T-cell (primary cell): Measurements from ENCODE around the gene SLFN5. TPM values are rescaled to one million over a fixed set of nuclear protein-coding genes. Genes with fewer than 3 reads are reported as not detected.

Source experiments
- ATAC-seq, 4 experiments: fragments of 200-7000 bp in 3 of 4; fragments of 150-1000 bp in 1 of 4; cut with Tn5 transposase; replicated peaks in 1 of 4; 1 replicate in 3 of 4; 2 replicates in 1 of 4; pipeline ENCODE4 v1.10.0; 2021; ENCODE audit warnings: moderate library complexity in 3 of 4, mild to moderate bottlenecking in 2 of 4, moderate number of reproducible peaks in 1 of 4
- CTCF ChIA-PET, 2 donors: fragments of 300-600 bp; sonication (Branson Sonifier 250); formaldehyde crosslinking; loops; one replicate each; lab custom pipeline; 2022; ENCODE audit warnings: antibody characterized with exemption in 2 of 2; lab: Charles Lee
- POLR2A ChIA-PET, 2 donors: fragments of 300-600 bp; sonication (Branson Sonifier 250); formaldehyde crosslinking; loops; one replicate each; lab custom pipeline; 2022; ENCODE audit warnings: antibody characterized with exemption in 2 of 2; lab: Charles Lee
- DNase-seq, 35 experiments: peaks; one replicate each; pipeline versions ENCODE4 v3.0.0 to v3.0.0-alpha.2; 2013 to 2023
- H3K27ac ChIP-seq: one replicate; pipeline ENCODE4 v1.5.1; 2013; ENCODE audit warnings: low read length
- H3K27me3 ChIP-seq, 2 experiments: replicated peaks in 1 of 2; 1 replicate in 1 of 2; 2 replicates in 1 of 2; pipeline versions ENCODE4 v1.6.1 to v1.7.0; 2013; ENCODE audit warnings: low read length in 1 of 2, mixed read lengths in 1 of 2; ENCODE audit not compliant: control insufficient read depth in 2 of 2, insufficient read depth in 2 of 2; ENCODE audit errors: extremely low read depth in 1 of 2
- H3K36me3 ChIP-seq, 2 donors: 1 replicate in 1 of 2; 2 replicates in 1 of 2; pipeline versions ENCODE4 v1.6.1 to v1.7.0; 2013; ENCODE audit warnings: low read length in 1 of 2; ENCODE audit not compliant: control insufficient read depth in 2 of 2, insufficient read depth in 1 of 2; ENCODE audit errors: extremely low read depth in 1 of 2
- H3K4me1 ChIP-seq, 2 experiments: 1 replicate in 1 of 2; 2 replicates in 1 of 2; pipeline versions ENCODE4 v1.6.1 to v1.7.0; 2013; ENCODE audit warnings: low read length in 2 of 2, mixed read lengths in 1 of 2; ENCODE audit not compliant: insufficient read depth in 2 of 2, control insufficient read depth in 1 of 2; ENCODE audit errors: extremely low read depth in 1 of 2
- H3K4me3 ChIP-seq, 2 donors: 1 replicate in 1 of 2; 2 replicates in 1 of 2; pipeline versions ENCODE4 v1.5.1 to v1.7.0; 2013; ENCODE audit warnings: mild to moderate bottlenecking in 2 of 2, low read length in 1 of 2, moderate library complexity in 1 of 2; ENCODE audit not compliant: control insufficient read depth in 1 of 2; ENCODE audit errors: extremely low read depth in 1 of 2
- H3K9me3 ChIP-seq: 2 replicates; pipeline ENCODE4 v1.7.0; 2013
- H3K27ac Mint-ChIP-seq, 2 donors: one replicate each; pipeline ENCODE4 v1.8.0; 2020 to 2021; ENCODE audit warnings: mild to moderate bottlenecking in 2 of 2, mixed read lengths in 2 of 2
- H3K27me3 Mint-ChIP-seq, 2 donors: one replicate each; pipeline ENCODE4 v1.8.0; 2021 to 2022; ENCODE audit warnings: mixed read lengths in 2 of 2
- H3K36me3 Mint-ChIP-seq: one replicate; pipeline ENCODE4 v1.8.0; 2021; ENCODE audit warnings: mixed read lengths
- H3K4me1 Mint-ChIP-seq, 3 donors: one replicate each; pipeline ENCODE4 v1.8.0; 2020 to 2022; ENCODE audit warnings: mixed read lengths in 3 of 3, mild to moderate bottlenecking in 1 of 3
- H3K4me3 Mint-ChIP-seq, 3 donors: one replicate each; pipeline ENCODE4 v1.8.0; 2020 to 2022; ENCODE audit warnings: mild to moderate bottlenecking in 3 of 3, mixed read lengths in 3 of 3, moderate library complexity in 3 of 3
- H3K9me3 Mint-ChIP-seq, 3 donors: one replicate each; pipeline ENCODE4 v1.8.0; 2020 to 2022; ENCODE audit warnings: mixed read lengths in 3 of 3
- WGBS: methylation state at CpG from one replicate; pipeline ENCODE4 v1.1.5; 2013; ENCODE audit warnings: missing lambda C conversion rate; ENCODE audit not compliant: insufficient coverage; 5-methylcytosine and 5-hydroxymethylcytosine counted together
- total RNA-seq, 35 experiments: library from RNA in 6 of 35; stranded (reverse) in 6 of 35; fragments of 120-200 nt in 1 of 35; gene quantifications; one replicate each; pipeline versions ENCODE4 v1.2.1 to v1.2.4 and lab custom pipeline; 2013 to 2026

SLFN5 gene
- total RNA-seq, 5 donors from 2014 or later (not counting 1 experiment from before 2014, with no cell fraction given), result 132 to 195 (median 164) TPM

DNA sequence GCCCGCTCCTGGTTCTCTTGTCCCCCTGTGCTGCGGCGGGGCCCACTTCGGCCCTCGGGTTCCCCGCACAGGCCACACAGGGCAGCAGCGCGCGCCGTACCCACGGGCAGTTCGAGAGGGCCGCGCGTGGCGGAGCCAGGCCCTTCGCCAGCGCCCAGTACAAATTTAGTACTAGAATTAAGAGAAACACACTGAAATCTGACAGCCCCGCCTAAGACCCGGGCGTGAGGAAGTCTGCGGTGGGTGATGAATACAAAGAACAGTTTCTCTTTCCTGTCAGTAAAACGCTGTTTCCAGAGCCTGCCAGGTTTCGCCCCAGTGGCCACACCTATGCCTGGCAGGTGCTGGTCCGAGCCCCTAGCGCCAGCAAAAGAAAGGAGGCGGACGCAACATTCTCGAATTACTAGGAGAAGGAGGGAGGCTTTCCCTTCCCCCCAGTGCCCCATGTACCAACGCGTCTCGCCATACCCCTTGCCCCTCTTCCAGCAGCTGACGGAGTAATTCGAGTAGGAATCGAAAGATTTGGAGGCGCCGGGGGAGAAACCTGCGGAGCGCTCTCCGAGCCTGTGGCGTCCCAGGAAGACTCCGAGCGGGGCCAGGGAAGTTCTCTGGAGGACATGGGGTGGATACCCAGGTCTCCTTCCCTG, 591 bp upstream of the SLFN5 start:
- WGBS, result 0% methylated on average over 14 of the region's 43 CpGs
- ATAC-seq, result peak; percentile 65 to 75 (median 72)
- peaks cover 0 to 6% of the 10 kb centered on the region in 2 donors for H3K36me3 ChIP-seq
- peaks cover 55 to 66% (median 58%) of the 10 kb centered on the region in 3 donors for H3K4me1 Mint-ChIP-seq
- peak overlapping the region; percentile 99 for H3K27ac Mint-ChIP-seq
- no peaks in the 10 kb centered on the region for H3K27me3 Mint-ChIP-seq
- no peaks in the 10 kb centered on the region for H3K9me3 Mint-ChIP-seq
- DNase-seq, result peak; percentile 68 to 90 (median 83)
- H3K4me1 ChIP-seq, result peaks cover 40 to 55% of the 10 kb centered on the region in 2 experiments
- H3K4me3 ChIP-seq, result peak overlapping the region; percentile 95 to 99
- H3K27ac ChIP-seq, result peak overlapping the region; percentile 89
- H3K27me3 ChIP-seq, result no peaks in the 10 kb centered on the region
- ChIA-PET CTCF (interaction anchor here in 1 of 2 donors (0.7 kb wide), 2 partner anchors 70 to 222 kb away, joined by 3 to 4 read pairs; no protein-coding TSS in a partner anchor), POLR2A (interaction anchor here (0.8 to 1.3 kb wide), 5 partner anchors 15 to 29 kb away, joined by 4 to 11 read pairs (median 5); no protein-coding TSS in a partner anchor)
- peaks cover 41% of the 10 kb centered on the region for H3K36me3 Mint-ChIP-seq
- H3K9me3 ChIP-seq, result no peaks in the 10 kb centered on the region
- peak overlapping the region; percentile 97 to 100 (median 99) for H3K4me3 Mint-ChIP-seq

DNA sequence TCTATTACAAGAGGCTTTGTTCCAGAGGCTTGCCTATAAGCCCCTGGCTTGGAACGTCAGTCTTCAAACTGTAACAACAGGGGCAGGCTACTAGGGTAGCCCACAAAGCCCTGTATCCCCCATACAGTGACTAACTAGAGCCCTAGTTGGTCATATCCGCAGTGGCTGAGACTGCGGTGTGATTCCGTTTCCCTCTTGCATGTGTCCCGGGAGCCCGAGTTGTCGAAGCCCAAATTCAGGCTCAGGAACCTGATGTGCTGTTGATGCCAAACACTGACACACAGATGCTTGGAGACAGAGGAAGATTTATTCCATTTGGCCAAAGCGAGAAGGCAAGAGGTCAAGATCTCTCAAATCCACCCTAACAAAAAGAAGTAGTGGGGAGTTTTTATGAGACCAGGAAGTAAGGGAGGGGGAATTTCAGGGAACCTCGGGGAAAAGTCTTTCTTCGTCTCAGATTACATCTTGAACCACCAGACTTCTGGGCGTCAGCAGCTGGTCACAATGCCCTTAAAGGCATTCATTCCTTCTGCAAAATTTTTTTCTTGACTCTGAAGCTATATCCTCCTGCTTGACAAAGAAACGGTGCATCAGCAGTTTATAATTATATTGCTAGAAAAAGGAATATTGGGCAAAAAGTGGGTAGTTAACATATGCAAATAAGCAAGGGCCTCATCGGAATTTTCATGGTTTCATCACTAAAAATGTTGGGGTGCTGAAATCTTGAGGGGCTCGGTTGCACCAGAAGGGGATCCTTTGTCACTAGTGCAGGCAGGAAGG, 879 bp downstream of the SLFN5 start:
- WGBS, result 3% methylated on average over 8 of the region's 14 CpGs

DNA sequence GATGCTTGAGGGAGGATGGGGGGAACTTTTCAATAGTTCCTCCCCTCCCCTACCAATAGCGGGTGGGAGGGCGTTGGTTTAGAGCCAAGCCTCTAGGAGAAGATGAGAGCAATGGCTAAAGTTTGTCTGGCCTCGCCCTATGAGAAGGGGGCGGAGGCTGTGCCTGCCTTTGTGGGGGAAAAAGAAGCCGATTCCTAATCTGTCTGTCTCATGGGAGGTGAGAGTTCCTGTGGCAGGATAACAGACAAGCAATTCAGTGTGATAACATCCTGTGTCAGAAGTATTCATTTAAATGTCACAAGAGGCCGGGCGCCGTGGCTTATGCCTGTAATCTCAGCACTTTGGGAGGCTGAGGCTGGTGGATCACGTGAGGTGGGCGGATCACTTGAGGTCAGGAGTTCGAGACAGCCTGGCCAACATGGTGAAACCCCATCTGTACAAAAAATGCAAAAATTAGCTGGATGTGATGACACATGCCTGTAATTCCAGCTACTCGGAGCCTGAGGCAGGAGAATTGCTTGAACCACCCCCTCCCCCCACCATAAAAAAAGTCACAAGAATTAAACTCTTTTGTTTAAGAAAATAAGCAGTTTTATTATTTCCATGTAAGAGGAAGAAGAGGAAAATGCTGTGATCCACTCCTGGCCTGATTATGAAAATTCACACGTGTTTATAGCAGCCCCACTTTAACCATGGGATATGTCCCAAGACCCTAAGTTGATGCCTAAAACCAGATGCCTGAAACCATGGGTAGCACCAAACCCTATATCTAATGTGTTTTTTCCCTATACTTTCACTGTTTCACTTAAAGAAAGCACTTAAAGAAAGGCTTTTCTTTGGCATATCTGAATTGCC, 1.7 kb downstream of the SLFN5 start:
- Mint-ChIP-seq H3K27ac (peak overlapping the region; percentile 99), H3K4me1 (peaks cover 57 to 67% (median 60%) of the 10 kb centered on the region in 3 donors), H3K4me3 (peak overlapping the region; percentile 97 to 100 (median 99)), H3K27me3 (no peaks in the 10 kb centered on the region), H3K36me3 (peaks cover 55% of the 10 kb centered on the region), H3K9me3 (no peaks in the 10 kb centered on the region)
- no peaks in the 10 kb centered on the region for H3K9me3 ChIP-seq
- no peaks in the 10 kb centered on the region for H3K27me3 ChIP-seq
- peak overlapping the region; percentile 89 for H3K27ac ChIP-seq
- DNase-seq, result peak; percentile 48 to 88 (median 83)
- H3K4me1 ChIP-seq, result peaks cover 38 to 48% of the 10 kb centered on the region in 2 experiments
- H3K36me3 ChIP-seq, result peaks cover 0 to 27% of the 10 kb centered on the region in 2 donors
- peak overlapping the region; percentile 95 to 99 for H3K4me3 ChIP-seq
- ChIA-PET CTCF (interaction anchor here in 1 of 2 donors (1.6 kb wide), 1 partner anchor 294 kb away, joined by 3 read pairs; no protein-coding TSS in a partner anchor), POLR2A (interaction anchor here in 1 of 2 donors (0.6 kb wide), 1 partner anchor 274 kb away, joined by 3 read pairs; no protein-coding TSS in a partner anchor)
- 0% methylated on average over 4 of the region's 13 CpGs for WGBS
- ATAC-seq, result peak; percentile 21 to 44 (median 32)

More for the DNA sequence above, 879 bp downstream of the SLFN5 start:
- peak overlapping the region; percentile 89 for H3K27ac ChIP-seq
- H3K36me3 ChIP-seq, result peaks cover 0 to 20% of the 10 kb centered on the region in 2 donors
- peaks cover 38 to 54% of the 10 kb centered on the region in 2 experiments for H3K4me1 ChIP-seq
- no peaks in the 10 kb centered on the region for H3K27me3 Mint-ChIP-seq
- no peaks in the 10 kb centered on the region for H3K9me3 Mint-ChIP-seq
- H3K36me3 Mint-ChIP-seq, result peaks cover 49% of the 10 kb centered on the region
- peaks cover 55 to 66% (median 58%) of the 10 kb centered on the region in 3 donors for H3K4me1 Mint-ChIP-seq
- peak overlapping the region; percentile 97 to 100 (median 99) for H3K4me3 Mint-ChIP-seq
- peak overlapping the region; percentile 95 to 99 for H3K4me3 ChIP-seq
- H3K27me3 ChIP-seq, result no peaks in the 10 kb centered on the region
- ATAC-seq (peak in 3 of 4 experiments; percentile 17 to 43 (median 40)), DNase-seq (peak; percentile 11 to 66 (median 37))
- H3K9me3 ChIP-seq, result no peaks in the 10 kb centered on the region
- peak overlapping the region; percentile 99 for H3K27ac Mint-ChIP-seq
- ChIA-PET POLR2A (interaction anchor here (1.2 to 1.3 kb wide), 2 partner anchors 30 kb away, joined by 4 to 11 read pairs; no protein-coding TSS in a partner anchor), CTCF (interaction anchor here in 1 of 2 donors (1.6 kb wide), 1 partner anchor 294 kb away, joined by 3 read pairs; no protein-coding TSS in a partner anchor)

DNA sequence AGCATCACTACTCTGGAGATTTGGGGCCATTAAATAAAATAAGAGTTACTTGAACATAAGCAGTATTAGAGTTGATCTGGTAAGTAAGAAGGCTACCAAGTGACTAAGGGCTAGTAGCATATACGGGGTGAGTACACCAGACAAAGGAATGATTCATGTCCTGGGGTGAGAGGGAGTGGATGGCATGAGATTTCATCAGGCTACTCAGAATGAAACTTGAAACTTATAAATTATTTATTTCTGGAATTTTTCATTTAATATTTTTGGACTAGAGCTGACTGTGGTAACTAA, 2.3 kb downstream of the SLFN5 start:
- Mint-ChIP-seq H3K27ac (peak overlapping the region; percentile 99), H3K4me1 (peaks cover 58 to 67% (median 61%) of the 10 kb centered on the region in 3 donors), H3K27me3 (no peaks in the 10 kb centered on the region), H3K4me3 (peak overlapping the region; percentile 97 to 100 (median 99)), H3K36me3 (peaks cover 56% of the 10 kb centered on the region), H3K9me3 (no peaks in the 10 kb centered on the region)
- ATAC-seq (no peak), DNase-seq (peak in 1 of 35 experiments; percentile 28)
- Histone ChIP-seq H3K9me3 (no peaks in the 10 kb centered on the region), H3K4me3 (peak overlapping the region; percentile 95 to 99), H3K4me1 (peaks cover 35 to 42% of the 10 kb centered on the region in 2 experiments), H3K27ac (peak overlapping the region; percentile 89), H3K36me3 (peaks cover 0 to 33% of the 10 kb centered on the region in 2 donors), H3K27me3 (no peaks in the 10 kb centered on the region)
- ChIA-PET POLR2A (interaction anchor here in 1 of 2 donors (0.6 kb wide), 1 partner anchor 273 kb away, joined by 3 read pairs; no protein-coding TSS in a partner anchor), CTCF (interaction anchor here in 1 of 2 donors (1.6 kb wide), 1 partner anchor 293 kb away, joined by 3 read pairs; no protein-coding TSS in a partner anchor)
- 0% methylated on average over 1 of the region's 1 CpG for WGBS

DNA sequence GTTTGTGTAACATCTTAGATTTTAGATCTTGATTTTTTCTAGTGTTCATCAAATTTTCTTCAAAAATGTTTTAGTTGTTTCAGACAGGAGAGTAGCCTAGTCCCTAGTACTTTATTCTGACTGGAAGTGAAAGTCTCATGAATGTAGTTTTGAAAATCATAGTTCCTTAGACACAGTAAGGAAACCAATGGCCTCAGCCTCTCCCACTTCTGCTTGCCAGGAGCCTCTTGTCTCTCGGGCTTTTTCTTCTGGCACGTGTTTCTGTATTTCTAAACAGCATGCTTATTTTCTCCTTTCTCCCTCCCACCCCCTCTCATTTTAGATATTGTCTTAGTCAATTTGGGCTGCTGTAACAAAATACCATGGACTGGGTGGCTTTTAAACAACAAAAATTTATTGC, 9.8 kb downstream of the SLFN5 start:
- peaks cover 86 to 93% (median 93%) of the 10 kb centered on the region in 3 donors for H3K4me1 Mint-ChIP-seq
- peak overlapping the region; percentile 90 to 91 for H3K27ac Mint-ChIP-seq
- Histone ChIP-seq H3K4me1 (peaks cover 24 to 45% of the 10 kb centered on the region in 2 experiments), H3K9me3 (no peaks in the 10 kb centered on the region), H3K4me3 (no peak overlapping the region), H3K27ac (no peak overlapping the region), H3K27me3 (no peaks in the 10 kb centered on the region), H3K36me3 (peaks cover 0 to 49% of the 10 kb centered on the region in 2 donors)
- H3K36me3 Mint-ChIP-seq, result peaks cover 74% of the 10 kb centered on the region
- peak overlapping the region; percentile 21 to 51 (median 22) for H3K4me3 Mint-ChIP-seq
- no peak for DNase-seq
- CTCF ChIA-PET, result no interaction called here
- H3K9me3 Mint-ChIP-seq, result no peaks in the 10 kb centered on the region
- POLR2A ChIA-PET, result no interaction called here
- no peaks in the 10 kb centered on the region for H3K27me3 Mint-ChIP-seq
- no peak for ATAC-seq
- 25% methylated on average over 2 of the region's 2 CpGs for WGBS
